Neural progenitor cell (in vitro differentiated cells): ENCODE results near the gene STK39.

ENCODE experiments used
- EZH2 ChIP-seq: fragments of 200-600 bp; sonication (generic); IDR thresholded peaks from 2 replicates; pipeline ENCODE4 v1.6.1; 2017; ENCODE audit warnings: antibody characterized with exemption, mild to moderate bottlenecking, moderate library complexity
- TF ChIP-seq, protein P1 (sequence below): fragments of 200-600 bp; sonication (generic); IDR thresholded peaks from 2 replicates; pipeline ENCODE4 v1.5.1; 2017; ENCODE audit warnings: antibody characterized with exemption, mild to moderate bottlenecking

GRCh38 chr2:168156661-168157060 is 90.7 kb downstream of the STK39 start:
- TF ChIP-seq, protein P1, sequence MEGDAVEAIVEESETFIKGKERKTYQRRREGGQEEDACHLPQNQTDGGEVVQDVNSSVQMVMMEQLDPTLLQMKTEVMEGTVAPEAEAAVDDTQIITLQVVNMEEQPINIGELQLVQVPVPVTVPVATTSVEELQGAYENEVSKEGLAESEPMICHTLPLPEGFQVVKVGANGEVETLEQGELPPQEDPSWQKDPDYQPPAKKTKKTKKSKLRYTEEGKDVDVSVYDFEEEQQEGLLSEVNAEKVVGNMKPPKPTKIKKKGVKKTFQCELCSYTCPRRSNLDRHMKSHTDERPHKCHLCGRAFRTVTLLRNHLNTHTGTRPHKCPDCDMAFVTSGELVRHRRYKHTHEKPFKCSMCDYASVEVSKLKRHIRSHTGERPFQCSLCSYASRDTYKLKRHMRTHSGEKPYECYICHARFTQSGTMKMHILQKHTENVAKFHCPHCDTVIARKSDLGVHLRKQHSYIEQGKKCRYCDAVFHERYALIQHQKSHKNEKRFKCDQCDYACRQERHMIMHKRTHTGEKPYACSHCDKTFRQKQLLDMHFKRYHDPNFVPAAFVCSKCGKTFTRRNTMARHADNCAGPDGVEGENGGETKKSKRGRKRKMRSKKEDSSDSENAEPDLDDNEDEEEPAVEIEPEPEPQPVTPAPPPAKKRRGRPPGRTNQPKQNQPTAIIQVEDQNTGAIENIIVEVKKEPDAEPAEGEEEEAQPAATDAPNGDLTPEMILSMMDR: no peak
- no peak for TF ChIP-seq EZH2
